ENCODE measurements around the gene TRIM21.
"Not testable (repeated sequence)": the region's sequence is repeated elsewhere in the genome, so short reads cannot be mapped to it uniquely, and the experiment has no call there.

The TRIM21 gene

DNA sequence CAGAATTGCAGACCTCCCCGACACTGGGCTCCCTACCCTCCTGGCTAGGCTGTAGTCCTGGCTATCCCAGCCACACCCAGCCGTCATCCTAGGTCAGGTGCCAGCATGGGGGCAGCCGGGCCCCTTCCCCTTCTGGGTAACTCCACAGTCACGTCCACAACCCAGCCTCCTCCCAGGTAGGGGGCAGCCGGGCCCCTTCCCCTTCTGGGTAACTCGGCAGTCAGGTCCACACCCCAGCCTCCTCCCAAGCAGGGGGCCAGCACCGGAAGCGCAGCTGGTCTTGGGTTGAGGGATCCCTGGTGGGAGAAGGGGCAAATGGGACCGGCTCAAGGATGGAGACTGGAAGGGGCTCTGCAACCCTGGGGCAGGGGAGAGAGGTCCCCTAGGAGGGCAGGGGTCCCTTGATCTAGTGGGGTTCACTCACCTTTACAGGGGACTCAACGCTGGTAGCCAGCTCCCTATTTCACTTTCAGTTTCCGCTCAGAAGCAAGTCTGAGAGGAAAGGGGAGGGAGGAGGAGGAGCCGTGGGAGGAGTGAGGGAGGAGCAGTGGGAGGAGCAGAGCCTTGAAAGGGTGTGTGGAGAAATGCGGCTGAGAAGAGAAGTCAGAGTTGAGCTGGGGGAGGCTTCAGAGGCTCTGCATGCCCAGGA, at the start of gene TRIM21:
Gene TRIM21 (minus strand): TSS at position 494 of the 649 bp plus-strand sequence. CDS start 3,293 bp downstream, outside the sequence.
- peak; percentile 91 for DNase-seq

DNA sequence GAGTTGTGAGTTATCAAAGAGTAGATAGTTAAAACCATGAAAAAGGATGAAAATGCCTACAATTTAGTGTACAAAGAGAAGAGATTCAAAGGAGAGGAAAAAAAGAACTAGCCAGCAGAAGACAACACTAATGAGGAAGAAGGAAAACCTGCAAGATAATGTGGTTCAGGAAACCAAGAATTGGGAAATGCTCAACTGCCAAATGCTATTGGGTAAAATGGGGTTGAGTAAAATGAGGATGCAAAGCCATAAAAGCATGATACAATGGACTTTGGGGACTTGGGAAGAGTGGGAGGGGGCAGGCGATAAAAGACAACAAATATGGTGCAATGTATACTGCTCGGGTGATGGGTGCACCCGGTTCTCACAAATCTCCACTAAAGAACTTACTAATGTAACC, 48.0 kb upstream of the TRIM21 start:
- no peak for DNase-seq

DNA sequence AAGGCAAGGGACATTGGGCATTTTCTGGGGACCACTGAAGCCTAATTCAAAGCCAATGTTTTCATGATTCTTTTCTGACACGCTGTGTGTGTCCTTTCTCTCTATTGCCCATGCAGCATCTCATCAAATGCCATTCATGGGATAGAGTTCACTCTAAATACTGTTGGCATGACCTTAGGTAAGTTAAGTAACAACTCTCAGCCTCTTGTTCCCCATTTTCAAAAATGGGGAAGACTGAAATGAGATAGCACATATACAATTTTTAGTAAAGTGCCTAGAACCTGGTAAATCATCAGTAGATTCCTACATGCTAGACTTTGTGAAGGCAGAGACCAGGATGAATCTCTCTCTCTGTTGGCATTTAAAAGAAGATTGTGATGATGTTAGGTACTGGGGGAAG, 42.9 kb upstream of the TRIM21 start:
- no peak for DNase-seq

DNA sequence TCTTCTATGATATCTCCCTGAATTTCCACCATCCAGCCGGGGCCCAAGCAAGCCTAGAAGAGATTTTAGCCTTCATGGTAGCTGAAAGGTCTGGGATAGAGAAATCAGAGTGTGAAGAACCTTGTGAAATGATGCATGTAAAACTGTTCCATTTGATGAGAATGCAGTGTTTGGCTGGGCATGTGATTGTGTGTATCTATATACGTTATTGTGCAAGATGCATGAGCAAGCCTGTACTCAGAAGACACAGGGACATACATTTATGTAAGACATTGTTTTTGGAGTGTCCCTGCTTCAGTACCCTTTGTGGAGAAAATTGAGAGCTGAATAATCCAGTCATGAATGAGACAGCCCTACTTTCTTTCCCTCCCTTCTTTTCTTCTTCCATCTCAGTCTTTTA, 40.4 kb upstream of the TRIM21 start:
- DNase-seq = no peak

DNA sequence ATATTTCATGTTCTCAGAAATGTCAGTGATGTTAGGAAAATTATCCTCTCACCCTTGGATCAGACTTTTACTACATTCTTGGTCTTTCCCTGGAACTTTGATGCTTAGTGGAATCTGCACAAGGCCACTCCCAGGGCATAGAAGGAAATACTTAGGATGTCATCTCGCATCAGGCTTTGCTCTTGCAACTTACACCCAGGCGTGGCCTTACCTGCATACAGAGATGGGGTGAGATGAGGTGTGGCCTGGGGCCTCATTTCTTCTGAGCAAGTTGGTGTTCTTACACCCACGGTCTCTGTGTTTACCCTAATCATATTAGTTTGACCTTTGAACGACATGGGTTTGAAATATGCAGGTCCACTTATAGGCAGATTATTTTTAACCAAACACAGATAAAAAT, 36.5 kb upstream of the TRIM21 start:
- DNase-seq = no peak

DNA sequence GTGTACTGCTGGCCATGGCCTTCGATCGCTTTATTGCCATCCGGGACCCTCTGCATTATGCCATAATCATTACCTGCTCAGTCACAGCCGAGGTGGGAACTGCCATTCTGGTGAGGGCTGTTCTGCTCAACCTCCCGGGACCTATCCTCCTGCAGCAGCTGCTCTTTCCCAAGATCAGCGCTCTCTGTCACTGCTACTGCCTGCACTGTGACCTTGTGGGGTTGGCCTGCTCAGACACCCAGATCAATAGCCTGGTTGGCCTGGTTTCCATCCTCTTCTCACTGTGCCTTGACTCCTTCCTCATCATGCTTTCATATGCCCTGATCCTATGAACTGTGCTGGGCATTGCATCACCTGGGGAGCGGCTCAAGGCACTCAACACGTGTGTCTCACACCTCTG, 24.9 kb upstream of the TRIM21 start:
- DNase-seq = no peak

DNA sequence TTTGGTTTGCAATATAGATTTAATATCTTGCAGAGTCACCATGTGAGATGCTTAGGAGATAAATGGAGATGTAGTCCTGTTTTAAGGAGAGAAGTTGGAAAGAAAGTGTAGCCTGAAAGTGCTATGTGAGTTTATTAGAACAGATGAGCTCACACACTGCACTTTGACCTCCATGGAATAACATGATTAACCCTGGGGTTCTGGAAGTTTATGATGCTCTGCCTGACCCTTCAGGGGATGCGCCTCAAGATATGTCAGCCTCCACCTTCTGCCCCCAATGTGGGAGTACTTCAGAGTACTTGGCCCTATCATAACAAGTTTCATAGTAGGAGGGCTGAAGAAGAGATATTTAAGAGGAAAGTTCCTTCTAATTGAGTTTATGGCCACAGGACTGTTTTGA, 23.3 kb upstream of the TRIM21 start:
- DNase-seq = no peak

DNA sequence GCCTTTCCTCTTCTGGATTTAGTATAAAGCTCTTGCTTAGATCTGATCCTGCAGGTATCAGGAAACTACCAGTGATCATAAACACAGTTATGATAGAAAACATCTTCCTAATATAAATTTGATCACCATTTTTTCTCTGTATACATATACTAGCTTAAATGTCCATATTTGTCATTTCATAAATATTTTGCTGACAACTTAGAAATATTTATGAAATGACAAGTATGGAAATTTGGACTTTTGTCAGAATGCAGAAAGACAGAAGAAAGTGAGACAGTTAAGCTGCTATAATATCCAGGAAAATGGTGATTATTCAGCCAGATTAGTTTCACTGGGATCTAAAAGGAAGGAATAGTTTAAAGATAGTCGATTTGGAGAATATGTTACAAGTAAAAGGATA, 22.8 kb upstream of the TRIM21 start:
- no peak for DNase-seq

DNA sequence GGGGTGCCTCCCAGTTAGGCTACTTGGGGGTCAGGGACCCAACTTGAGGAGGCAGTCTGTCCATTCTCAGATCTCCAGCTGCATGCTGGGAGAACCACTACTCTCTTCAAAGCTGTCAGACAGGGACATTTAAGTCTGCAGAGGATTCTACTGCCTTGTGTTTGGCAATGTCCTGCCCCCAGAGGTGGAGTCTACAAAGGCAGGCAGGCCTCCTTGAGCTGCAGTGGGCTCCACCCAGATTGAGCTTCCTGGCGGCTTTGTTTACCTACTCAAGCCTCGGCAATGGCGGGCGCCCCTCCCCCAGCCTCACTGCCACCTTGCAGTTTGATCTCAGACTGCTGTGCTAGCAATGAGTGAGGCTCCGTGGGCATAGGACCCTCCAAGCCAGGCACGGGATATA, 12.7 kb upstream of the TRIM21 start:
- not testable (repeated sequence) for DNase-seq

DNA sequence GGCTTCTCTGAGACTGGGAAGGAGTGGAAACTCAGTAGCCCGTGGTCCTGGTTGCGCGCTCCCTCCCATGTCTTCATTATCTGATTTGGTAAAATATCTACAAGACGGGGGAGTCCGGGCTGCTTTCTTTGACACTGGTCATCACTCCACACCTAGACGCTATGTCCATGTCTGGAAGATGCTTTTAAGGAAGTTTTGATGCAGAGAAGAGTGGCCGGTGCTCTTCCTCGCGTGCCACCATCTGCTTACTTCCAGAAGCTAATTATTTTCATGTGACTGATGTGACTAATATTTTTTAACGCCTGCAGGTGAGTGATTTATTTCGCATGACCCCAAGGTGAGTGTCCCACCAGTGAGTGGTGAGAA, 339 bp upstream of the TRIM21 start:
- DNase-seq = no peak

DNA sequence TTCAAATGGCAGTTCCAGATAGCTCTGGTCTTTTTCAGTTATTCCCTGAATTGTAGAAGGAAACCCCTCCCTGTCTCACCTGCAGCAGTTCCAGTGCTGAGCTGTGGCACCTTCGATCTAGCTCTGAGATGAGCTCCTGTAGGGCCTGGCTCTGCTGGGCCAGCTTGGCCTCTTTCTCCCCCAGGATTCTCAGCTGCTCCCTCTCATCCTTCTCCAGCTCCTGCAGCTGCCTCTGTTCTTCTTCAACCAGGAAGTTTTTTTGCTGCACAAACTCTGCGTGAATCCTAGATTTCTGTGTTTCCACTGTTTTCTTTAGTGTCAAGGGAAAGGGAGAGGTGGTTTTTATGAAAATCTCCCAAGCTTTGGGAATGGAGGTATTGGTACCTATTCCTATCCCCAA, 5.3 kb downstream of the TRIM21 start:
- no peak for DNase-seq

DNA sequence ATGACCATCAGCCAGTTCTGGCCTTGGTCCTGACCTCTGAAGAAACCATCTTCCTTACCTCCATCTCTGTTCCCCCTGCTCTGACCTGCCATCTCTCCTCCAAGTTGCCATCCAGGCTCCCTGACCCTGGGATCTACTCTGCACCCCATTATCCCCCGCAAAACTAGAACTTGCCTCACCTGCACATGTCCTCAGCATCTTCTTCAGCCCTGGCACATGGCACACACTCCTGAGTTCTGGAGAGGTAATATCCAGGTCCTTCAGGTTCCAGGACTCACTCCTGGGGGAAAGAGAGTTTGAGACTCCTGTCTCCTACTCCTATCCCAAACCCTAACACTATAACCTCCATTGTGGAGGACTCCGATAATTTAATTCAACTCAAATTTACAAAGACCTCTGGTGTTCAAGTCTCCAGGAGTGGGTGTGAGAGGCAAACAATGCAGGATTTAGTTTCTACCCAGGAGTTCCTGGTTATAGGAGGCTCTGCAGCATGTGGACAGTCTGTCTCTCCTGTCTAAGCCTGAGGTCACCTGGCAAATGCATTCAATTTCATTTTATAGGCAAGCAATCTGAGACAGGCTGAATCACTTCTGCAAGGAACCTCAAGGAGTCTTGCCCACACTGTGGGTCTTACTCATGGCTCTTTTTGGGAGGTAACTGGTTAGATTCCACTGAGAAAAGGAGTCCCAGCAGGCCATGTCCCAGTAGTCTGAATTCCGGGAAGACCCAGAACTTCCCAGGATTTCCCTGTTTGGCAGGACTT, 7.3 kb downstream of the TRIM21 start:
- no peak for DNase-seq

DNA sequence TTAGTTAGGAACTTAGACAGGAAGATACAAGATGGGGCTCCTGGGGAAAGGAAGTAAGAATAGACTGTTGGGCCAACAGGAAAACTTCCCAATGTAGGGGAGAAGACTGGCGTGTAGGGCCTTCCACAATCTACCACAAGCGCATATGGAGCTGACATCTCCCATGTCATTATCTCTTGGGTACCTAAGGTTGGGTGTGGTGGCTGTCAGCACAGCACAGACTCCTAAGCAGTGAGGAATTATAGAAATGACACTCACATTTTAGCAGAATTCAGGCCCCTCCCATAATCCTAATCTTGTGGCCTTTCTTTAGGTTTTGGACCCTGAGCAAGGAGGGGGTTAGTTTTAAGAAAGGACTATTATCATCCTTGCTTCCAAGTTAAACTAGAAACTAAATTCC, 11.6 kb downstream of the TRIM21 start:
- no peak for DNase-seq

DNA sequence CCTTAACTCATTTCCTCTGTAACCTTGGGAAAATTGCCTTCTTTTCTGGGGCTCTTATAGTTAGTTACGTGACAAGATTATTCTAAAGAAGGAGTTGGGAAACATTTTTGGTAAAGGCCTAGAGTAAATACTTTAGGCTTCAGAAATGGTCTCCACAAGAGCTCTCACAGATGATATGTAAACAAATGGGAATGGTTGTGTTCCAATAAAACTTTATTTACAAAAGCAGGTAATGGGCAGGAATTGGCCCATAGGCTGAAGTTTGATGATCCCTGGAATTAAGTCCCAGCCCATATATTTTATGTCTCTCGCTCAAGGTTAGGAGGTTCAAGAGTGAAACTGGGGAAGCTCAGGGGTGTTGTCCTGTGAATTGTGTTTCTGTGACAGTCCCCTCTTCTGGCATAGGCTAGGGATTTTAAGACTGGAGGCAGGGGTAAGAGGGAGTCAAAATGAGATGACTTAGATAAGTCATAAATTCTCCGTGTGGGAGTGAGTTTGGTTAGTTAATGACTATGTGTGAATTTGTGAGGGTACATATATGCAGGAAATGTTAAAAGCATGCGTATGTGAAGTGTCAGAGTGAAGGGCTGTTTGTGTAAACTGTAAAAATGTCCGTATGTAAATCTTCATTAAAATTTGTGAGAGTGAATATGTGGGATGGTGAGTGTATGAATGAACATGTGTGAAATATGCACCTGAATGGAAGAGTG, 17.9 kb downstream of the TRIM21 start:
- DNase-seq = no peak

DNA sequence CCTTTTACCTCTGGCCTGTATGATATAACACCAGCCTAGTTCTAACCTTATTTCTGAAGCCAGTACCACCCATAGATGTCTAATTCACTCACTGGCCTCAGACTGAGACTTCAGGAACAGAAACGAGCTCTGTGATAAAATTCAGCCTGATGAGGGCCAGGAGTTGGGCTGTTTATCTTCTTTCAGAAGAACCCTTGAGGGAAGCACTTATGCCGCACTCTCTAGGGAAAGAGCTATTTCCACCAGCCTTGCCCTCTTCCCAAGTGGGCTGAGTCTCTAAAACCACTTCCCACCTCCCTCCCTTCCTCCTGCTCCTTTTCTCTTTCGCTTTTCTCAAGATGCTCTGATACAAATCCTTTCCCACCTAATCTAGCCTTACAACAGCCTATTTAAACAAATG, 23.3 kb downstream of the TRIM21 start:
- no peak for DNase-seq

DNA sequence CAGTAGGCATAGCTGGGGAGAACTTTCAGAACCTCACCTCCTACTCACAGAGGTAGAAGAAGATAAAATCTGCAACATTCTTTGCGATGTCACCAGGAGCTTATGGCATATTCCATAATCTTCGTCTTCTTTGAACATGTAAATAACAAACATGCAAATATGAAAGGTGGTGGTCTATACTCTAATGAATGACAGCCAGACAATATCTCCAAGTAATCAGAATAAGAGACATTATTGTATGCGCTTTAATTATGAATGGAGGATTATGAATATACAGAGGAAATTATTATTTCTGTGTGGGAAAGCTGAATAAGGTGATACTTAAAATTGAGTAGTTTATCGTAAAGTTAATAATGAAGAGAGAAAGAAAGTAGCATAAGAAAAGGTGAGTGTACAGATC, 25.2 kb downstream of the TRIM21 start, which contains the start of gene OR52B4:
Gene OR52B4 (minus strand): TSS at position 101 of the 400 bp plus-strand sequence. CDS start 91 bp downstream, at position 10.
- DNase-seq = no peak

DNA sequence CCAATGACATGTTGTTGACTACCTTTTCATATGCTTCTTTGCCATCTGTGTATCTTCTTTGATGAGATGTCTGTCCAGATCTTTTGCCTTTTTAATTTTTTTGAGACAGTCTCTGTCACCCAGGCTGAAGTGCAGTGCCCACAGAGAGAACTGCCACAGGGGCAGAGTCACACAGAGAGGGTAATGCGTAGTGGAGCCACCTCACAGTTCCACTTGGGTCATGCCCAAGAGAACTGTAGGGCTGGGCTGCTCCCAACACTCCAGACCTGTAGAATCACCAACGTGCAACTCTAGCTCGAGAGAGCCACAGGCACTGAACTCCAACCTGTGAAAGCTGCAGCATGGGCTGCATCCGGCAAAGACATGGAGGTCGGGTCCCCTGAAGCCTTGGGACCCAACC, 45.4 kb downstream of the TRIM21 start:
- not testable (repeated sequence) for DNase-seq

DNA sequence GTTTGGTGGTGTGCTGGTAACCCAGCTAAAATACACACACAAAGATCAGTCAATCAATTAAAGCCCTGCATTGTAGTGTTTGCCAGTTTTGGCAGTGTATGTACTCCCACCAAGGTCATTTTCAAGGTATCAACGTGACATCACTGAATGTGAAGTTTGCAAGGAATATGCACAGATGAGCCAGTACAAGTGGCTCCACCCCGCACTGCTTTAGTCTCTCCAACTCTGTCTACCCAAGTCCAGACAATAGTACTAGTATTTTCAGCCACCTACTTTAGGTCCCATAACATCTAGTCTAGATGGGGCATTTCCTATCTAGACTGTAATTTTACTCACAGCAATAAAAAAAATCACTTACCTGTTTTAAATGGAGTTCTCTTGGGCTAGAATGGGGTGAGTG, 48.1 kb downstream of the TRIM21 start:
- not testable (repeated sequence) for DNase-seq
